NB4 (cell line): ENCODE measurements around the gene KRTAP22-2.

Experiments used
- CTCF ChIP-seq: IDR thresholded peaks from one replicate; pipeline ENCODE4 v1.5.1; 2012; ENCODE audit warnings: low read depth, low read length
- MAX ChIP-seq: IDR thresholded peaks from 2 replicates; pipeline ENCODE4 v1.6.1; 2011; ENCODE audit warnings: low read depth, low read length
- MYC ChIP-seq: IDR thresholded peaks from 2 replicates; pipeline ENCODE4 v1.6.1; 2011; ENCODE audit warnings: low read depth, low read length
- POLR2A ChIP-seq: IDR thresholded peaks from 2 replicates; pipeline ENCODE4 v1.6.1; 2011; ENCODE audit warnings: mild to moderate bottlenecking; ENCODE audit not compliant: insufficient read length; ENCODE audit errors: extremely low read depth

GRCh38 chr21:30561957-30562356, 28.2 kb downstream of the KRTAP22-2 start:
- TF ChIP-seq CTCF (no peak), POLR2A (no peak), MAX (no peak), MYC (no peak)
